T-helper 1 cell treated with Interleukin-12 subunit alpha and Interleukin-12 subunit beta and Interleukin-4 antibody, amounts not matched to agents 30 μg/mL and 1 μg/mL, for 36 hours (primary cell): ENCODE results near the gene RNF43.
A peak's percentile ranks its signal among the peaks of the same experiment; 100 is the strongest.

Experiments used
- H3K27ac Mint-ChIP-seq: one replicate; pipeline ENCODE4 v1.8.0; 2021; ENCODE audit warnings: mild to moderate bottlenecking, mixed read lengths
- H3K27me3 Mint-ChIP-seq: one replicate; pipeline ENCODE4 v1.8.0; 2021; ENCODE audit warnings: low read depth, mixed read lengths
- H3K36me3 Mint-ChIP-seq: one replicate; pipeline ENCODE4 v1.8.0; 2021; ENCODE audit warnings: low read depth, mixed read lengths
- H3K4me1 Mint-ChIP-seq: one replicate; pipeline ENCODE4 v1.8.0; 2021; ENCODE audit warnings: low read depth, mixed read lengths
- H3K4me3 Mint-ChIP-seq: one replicate; pipeline ENCODE4 v1.8.0; 2021; ENCODE audit warnings: mild to moderate bottlenecking, moderate library complexity, mixed read lengths
- H3K9me3 Mint-ChIP-seq: one replicate; pipeline ENCODE4 v1.8.0; 2021; ENCODE audit warnings: mixed read lengths

The RNF43 gene

GRCh38 chr17:58396173-58396572, 21.2 kb downstream of the RNF43 start:
- peaks cover 3% of the 10 kb centered on the region for H3K36me3 Mint-ChIP-seq
- H3K9me3 Mint-ChIP-seq = no peaks in the 10 kb centered on the region
- H3K4me1 Mint-ChIP-seq = no peaks in the 10 kb centered on the region
- H3K27ac Mint-ChIP-seq = no peak overlapping the region
- H3K27me3 Mint-ChIP-seq = peaks cover 5% of the 10 kb centered on the region
- no peak overlapping the region for H3K4me3 Mint-ChIP-seq

GRCh38 chr17:58394534-58395223, 22.7 kb downstream of the RNF43 start:
- Mint-ChIP-seq H3K36me3 (peaks cover 3% of the 10 kb centered on the region), H3K9me3 (no peaks in the 10 kb centered on the region), H3K27ac (no peak overlapping the region), H3K27me3 (peaks cover 5% of the 10 kb centered on the region), H3K4me3 (no peak overlapping the region), H3K4me1 (no peaks in the 10 kb centered on the region)

- peaks cover 2% of the 10 kb centered on the region for H3K4me1 Mint-ChIP-seq
These were observed 25.9 kb downstream of the RNF43 start for GRCh38 chr17:58391302-58391984.

GRCh38 chr17:58390884-58391283, 26.4 kb downstream of the RNF43 start:
- Mint-ChIP-seq H3K36me3 (peaks cover 4% of the 10 kb centered on the region), H3K4me3 (no peak overlapping the region), H3K4me1 (peaks cover 2% of the 10 kb centered on the region), H3K27me3 (peaks cover 4% of the 10 kb centered on the region), H3K9me3 (no peaks in the 10 kb centered on the region), H3K27ac (no peak overlapping the region)

More at GRCh38 chr17:58391302-58391984, 25.9 kb downstream of the RNF43 start:
- no peak overlapping the region for H3K27ac Mint-ChIP-seq
- peaks cover 4% of the 10 kb centered on the region for H3K27me3 Mint-ChIP-seq
- H3K4me3 Mint-ChIP-seq = no peak overlapping the region
- peaks cover 4% of the 10 kb centered on the region for H3K36me3 Mint-ChIP-seq
- no peaks in the 10 kb centered on the region for H3K9me3 Mint-ChIP-seq

GRCh38 chr17:58388302-58389190, 28.8 kb downstream of the RNF43 start:
- Mint-ChIP-seq H3K27me3 (peaks cover 4% of the 10 kb centered on the region), H3K36me3 (peaks cover 4% of the 10 kb centered on the region), H3K4me1 (peaks cover 9% of the 10 kb centered on the region), H3K27ac (no peak overlapping the region), H3K4me3 (no peak overlapping the region), H3K9me3 (no peaks in the 10 kb centered on the region)

- no peak overlapping the region for H3K4me3 Mint-ChIP-seq
- H3K36me3 Mint-ChIP-seq = peaks cover 4% of the 10 kb centered on the region
- H3K9me3 Mint-ChIP-seq = no peaks in the 10 kb centered on the region
- H3K27ac Mint-ChIP-seq = no peak overlapping the region
- peaks cover 4% of the 10 kb centered on the region for H3K27me3 Mint-ChIP-seq
- H3K4me1 Mint-ChIP-seq = peaks cover 13% of the 10 kb centered on the region
These were observed 29.5 kb downstream of the RNF43 start for GRCh38 chr17:58387834-58388233.

GRCh38 chr17:58386708-58387107, 30.6 kb downstream of the RNF43 start:
- Mint-ChIP-seq H3K27ac (no peak overlapping the region), H3K9me3 (no peaks in the 10 kb centered on the region), H3K4me1 (peaks cover 24% of the 10 kb centered on the region), H3K27me3 (peaks cover 4% of the 10 kb centered on the region), H3K36me3 (peaks cover 2% of the 10 kb centered on the region), H3K4me3 (no peak overlapping the region)

GRCh38 chr17:58385359-58385899, 31.9 kb downstream of the RNF43 start:
- Mint-ChIP-seq H3K4me3 (no peak overlapping the region), H3K27me3 (peaks cover 4% of the 10 kb centered on the region), H3K4me1 (peaks cover 29% of the 10 kb centered on the region), H3K36me3 (peaks cover 2% of the 10 kb centered on the region), H3K27ac (no peak overlapping the region), H3K9me3 (no peaks in the 10 kb centered on the region)

GRCh38 chr17:58384897-58385296, 32.4 kb downstream of the RNF43 start:
- H3K4me3 Mint-ChIP-seq = no peak overlapping the region
- no peak overlapping the region for H3K27ac Mint-ChIP-seq
- peaks cover 4% of the 10 kb centered on the region for H3K27me3 Mint-ChIP-seq
- peaks cover 2% of the 10 kb centered on the region for H3K36me3 Mint-ChIP-seq
- H3K4me1 Mint-ChIP-seq = peaks cover 29% of the 10 kb centered on the region
- H3K9me3 Mint-ChIP-seq = no peaks in the 10 kb centered on the region

- Mint-ChIP-seq H3K36me3 (peaks cover under 1% of the 10 kb centered on the region), H3K27ac (no peak overlapping the region), H3K4me1 (peaks cover 36% of the 10 kb centered on the region), H3K27me3 (peaks cover 3% of the 10 kb centered on the region), H3K4me3 (no peak overlapping the region), H3K9me3 (no peaks in the 10 kb centered on the region)
These were observed 33.4 kb downstream of the RNF43 start for GRCh38 chr17:58383892-58384462.

- Mint-ChIP-seq H3K4me3 (no peak overlapping the region), H3K4me1 (peaks cover 40% of the 10 kb centered on the region), H3K36me3 (no peaks in the 10 kb centered on the region), H3K27ac (peak overlapping the region; percentile 13), H3K27me3 (no peaks in the 10 kb centered on the region), H3K9me3 (no peaks in the 10 kb centered on the region)
These were observed 34.5 kb downstream of the RNF43 start for GRCh38 chr17:58382872-58383242.

GRCh38 chr17:58382108-58382871, 35.0 kb downstream of the RNF43 start:
- H3K4me1 Mint-ChIP-seq = peaks cover 41% of the 10 kb centered on the region
- H3K9me3 Mint-ChIP-seq = no peaks in the 10 kb centered on the region
- no peaks in the 10 kb centered on the region for H3K36me3 Mint-ChIP-seq
- H3K27me3 Mint-ChIP-seq = no peaks in the 10 kb centered on the region
- H3K4me3 Mint-ChIP-seq = peak overlapping the region; percentile 30
- H3K27ac Mint-ChIP-seq = peak overlapping the region; percentile 33

GRCh38 chr17:58381124-58382035, 36.0 kb downstream of the RNF43 start:
- no peaks in the 10 kb centered on the region for H3K36me3 Mint-ChIP-seq
- H3K4me3 Mint-ChIP-seq = peak overlapping the region; percentile 30
- H3K9me3 Mint-ChIP-seq = no peaks in the 10 kb centered on the region
- peaks cover 43% of the 10 kb centered on the region for H3K4me1 Mint-ChIP-seq
- no peaks in the 10 kb centered on the region for H3K27me3 Mint-ChIP-seq
- peak overlapping the region; percentile 33 for H3K27ac Mint-ChIP-seq
